KG1 (cell line): ENCODE data around the gene CSMD2.

Experiments used
- DNase-seq: peaks from one replicate; lab custom pipeline; 2025; lab: John Stamatoyannopoulos, UW

The CSMD2 gene

GRCh38 chr1:33899746-33900145, 265.3 kb downstream of the CSMD2 start:
- no peak for DNase-seq

DNA sequence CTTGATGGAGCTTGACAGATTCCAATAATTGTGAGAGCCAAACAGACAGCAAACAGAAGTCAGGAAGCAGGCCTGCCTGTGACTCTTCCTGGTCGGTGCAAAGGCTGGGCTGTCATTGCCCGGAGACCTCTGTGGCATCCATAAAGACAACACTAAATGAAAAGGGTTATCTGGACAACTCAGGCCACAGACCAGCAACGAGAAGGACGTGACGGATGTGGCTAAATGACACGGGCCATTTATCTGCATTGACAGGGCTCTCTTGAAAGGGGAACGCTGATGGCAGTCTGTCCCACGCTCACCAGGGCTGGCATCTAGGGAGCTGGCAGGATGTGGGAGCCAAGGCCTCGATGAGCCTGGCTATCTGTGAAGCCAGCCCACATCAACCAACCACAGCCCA, 266.1 kb downstream of the CSMD2 start:
- DNase-seq = no peak

DNA sequence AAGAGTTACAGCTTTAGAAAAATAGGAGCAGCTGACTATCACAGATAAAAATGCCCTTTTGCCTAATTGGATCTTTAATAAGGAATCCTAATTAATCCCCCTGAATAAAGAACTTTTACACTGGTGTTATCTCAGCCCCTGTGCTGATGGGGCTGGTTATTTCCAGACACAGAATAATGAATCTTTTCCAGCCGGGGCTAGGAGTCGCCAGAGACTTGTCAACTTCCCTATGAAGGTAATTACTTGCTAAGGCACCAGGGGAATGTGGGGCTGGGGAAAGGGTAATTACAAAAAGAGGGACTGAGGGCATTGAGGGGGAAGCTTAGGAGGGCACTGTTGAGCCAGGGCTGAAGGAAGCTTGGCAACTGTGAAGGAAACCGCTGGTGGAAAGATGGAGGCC, 266.6 kb downstream of the CSMD2 start:
- no peak for DNase-seq

GRCh38 chr1:33897092-33897725, 267.8 kb downstream of the CSMD2 start:
- DNase-seq = no peak

GRCh38 chr1:33895976-33896375, 269.1 kb downstream of the CSMD2 start:
- no peak for DNase-seq

- DNase-seq = no peak
Observed at GRCh38 chr1:33895396-33895795, 269.6 kb downstream of the CSMD2 start.

- DNase-seq = no peak
Observed at GRCh38 chr1:33893147-33893830, 271.7 kb downstream of the CSMD2 start.

GRCh38 chr1:33886496-33886895, 278.5 kb downstream of the CSMD2 start:
- no peak for DNase-seq

GRCh38 chr1:33880305-33880704, 284.7 kb downstream of the CSMD2 start:
- DNase-seq = no peak

- DNase-seq = no peak
Observed at GRCh38 chr1:33878392-33878791, 286.6 kb downstream of the CSMD2 start.

GRCh38 chr1:33876970-33877650, 287.9 kb downstream of the CSMD2 start:
- DNase-seq = no peak

DNA sequence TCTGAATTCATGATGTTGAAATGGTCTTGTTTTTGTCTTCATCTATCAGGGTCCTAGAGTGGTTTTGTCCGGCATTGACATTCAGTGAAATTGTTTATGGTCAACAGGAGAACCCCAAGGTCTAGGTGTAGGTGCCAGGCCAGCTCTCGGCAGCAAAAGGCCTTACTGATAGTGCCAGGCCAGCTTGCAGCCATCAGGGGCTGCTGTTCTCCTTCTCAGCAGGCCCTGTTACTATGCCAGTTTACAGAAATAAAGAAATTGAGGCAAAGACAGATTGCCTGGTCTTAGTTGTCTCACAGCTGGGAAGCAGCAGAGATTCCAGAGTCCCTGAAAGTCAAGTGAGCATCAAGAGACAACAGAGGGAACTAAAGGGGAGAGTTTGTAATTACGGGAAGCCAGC, 289.2 kb downstream of the CSMD2 start:
- DNase-seq = no peak

DNA sequence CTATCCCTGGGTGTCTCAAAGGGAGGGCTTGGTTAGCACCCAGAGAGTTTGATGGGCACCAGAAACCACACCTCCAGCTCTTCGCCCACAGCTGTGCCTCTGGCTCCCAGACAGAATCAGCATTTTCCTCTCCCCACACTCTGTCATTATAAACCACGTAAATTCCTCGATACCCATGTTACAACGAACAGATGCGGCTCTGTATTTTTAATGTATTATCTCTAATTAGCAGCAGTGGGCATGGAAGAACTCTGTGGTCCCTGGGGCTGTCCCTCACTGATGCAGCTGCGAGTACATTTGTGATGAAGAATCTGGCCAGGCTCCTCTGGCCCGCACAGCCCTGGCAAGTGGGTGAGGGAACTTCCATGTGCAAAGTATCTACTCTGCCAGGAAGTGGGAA, 290.4 kb downstream of the CSMD2 start:
- no peak for DNase-seq

DNA sequence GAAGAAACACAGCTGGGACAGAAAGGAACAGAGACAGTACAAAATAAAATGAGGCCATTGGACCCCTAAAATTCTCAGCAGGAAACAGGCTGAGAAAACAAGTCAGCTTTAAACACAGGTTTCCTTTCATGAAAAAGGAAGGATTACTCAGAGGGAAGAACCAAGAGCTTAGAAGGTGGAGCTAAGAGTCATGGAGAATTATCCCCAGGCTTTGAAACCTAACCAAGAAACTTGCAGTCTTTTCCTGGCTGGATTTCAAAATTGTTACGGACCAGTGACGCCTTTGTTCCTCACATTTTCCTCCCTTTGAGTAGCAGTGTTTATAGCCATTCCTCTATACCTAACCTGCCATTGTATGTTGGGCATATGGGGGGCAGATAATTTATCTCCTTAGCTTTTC, 292.3 kb downstream of the CSMD2 start:
- DNase-seq = no peak

- DNase-seq = no peak
Observed at GRCh38 chr1:33872275-33872674, 292.8 kb downstream of the CSMD2 start.

GRCh38 chr1:33867684-33868083, 297.3 kb downstream of the CSMD2 start:
- no peak for DNase-seq

GRCh38 chr1:33866281-33866680, 298.7 kb downstream of the CSMD2 start:
- DNase-seq = no peak

GRCh38 chr1:33864460-33865389, 300.3 kb downstream of the CSMD2 start:
- no peak for DNase-seq

DNA sequence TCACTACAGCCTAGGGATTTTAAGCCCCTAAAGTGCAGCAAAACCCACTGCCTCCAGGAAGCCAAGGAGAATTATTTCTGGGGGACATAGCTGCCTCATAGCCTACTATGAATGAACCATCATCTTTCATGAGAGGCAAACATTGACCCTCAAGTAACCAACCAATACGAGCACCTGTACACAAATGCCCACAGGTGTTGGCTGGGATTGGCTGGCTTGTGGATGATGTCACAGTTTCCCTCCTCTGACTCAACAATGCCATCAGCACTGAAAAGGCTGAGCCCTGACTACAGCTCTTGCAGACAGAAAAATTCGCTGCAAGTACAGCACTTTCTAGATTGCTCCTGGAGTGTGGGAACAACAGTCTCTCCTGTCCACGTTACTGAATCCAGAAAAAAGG, 301.3 kb downstream of the CSMD2 start, which contains the start of gene HMGB4:
Gene HMGB4, plus strand, starts transcription at position 301 of the 400 bp plus-strand sequence. CDS start 113 bp downstream, outside the sequence.
- DNase-seq = no peak

- no peak for DNase-seq
Observed at GRCh38 chr1:33860671-33861070, 304.4 kb downstream of the CSMD2 start.

- DNase-seq = no peak
Observed at GRCh38 chr1:33854091-33854490, 310.9 kb downstream of the CSMD2 start.

DNA sequence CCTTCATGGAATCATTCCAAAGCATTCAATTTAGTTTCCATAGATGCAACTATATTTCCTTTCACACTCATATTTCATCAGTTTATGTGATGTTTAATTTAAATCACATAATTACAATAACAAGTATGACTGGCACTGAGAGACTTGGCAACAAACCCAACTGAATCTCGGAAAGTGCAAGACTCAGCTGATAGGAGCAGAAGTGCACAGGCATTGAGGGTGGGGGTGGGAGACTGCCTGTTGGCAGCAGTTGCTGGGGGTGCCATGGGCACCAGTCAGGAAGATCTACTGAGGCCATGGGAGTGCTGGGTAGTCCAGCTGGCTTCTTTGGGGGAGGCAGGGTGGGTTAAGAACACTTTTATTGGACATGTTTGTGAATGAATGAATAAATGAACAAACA, 311.6 kb downstream of the CSMD2 start:
- no peak for DNase-seq
